ENCODE measurements around the gene LPCAT3.
"Not testable (repeated sequence)": the region's sequence is repeated elsewhere in the genome, so short reads cannot be mapped to it uniquely, and the experiment has no call there.

LPCAT3 gene

GRCh38 chr12:7035463-7035862, 17.2 kb upstream of the LPCAT3 start:
- DNase-seq = no peak

- DNase-seq = no peak
Measured at GRCh38 chr12:7034464-7034863, 16.2 kb upstream of the LPCAT3 start.

- no peak for DNase-seq
Measured at GRCh38 chr12:7032990-7033389, 14.7 kb upstream of the LPCAT3 start.

GRCh38 chr12:7031306-7031705, 13.0 kb upstream of the LPCAT3 start:
- no peak for DNase-seq

GRCh38 chr12:7026854-7027253, 8.6 kb upstream of the LPCAT3 start:
- DNase-seq = no peak

GRCh38 chr12:7023114-7023513, 4.8 kb upstream of the LPCAT3 start:
- DNase-seq = no peak

GRCh38 chr12:7021956-7022355, 3.7 kb upstream of the LPCAT3 start:
- DNase-seq = no peak

GRCh38 chr12:7019043-7019569, 830 bp upstream of the LPCAT3 start:
- DNase-seq = no peak

GRCh38 chr12:7017870-7018349, 366 bp downstream of the LPCAT3 start:
- no peak for DNase-seq

- DNase-seq = no peak
Measured at GRCh38 chr12:7016958-7017571, 1.2 kb downstream of the LPCAT3 start.

GRCh38 chr12:7015555-7016370, 2.5 kb downstream of the LPCAT3 start:
- no peak for DNase-seq

GRCh38 chr12:7013101-7013500, 5.2 kb downstream of the LPCAT3 start:
- no peak for DNase-seq

- DNase-seq = no peak
Measured at GRCh38 chr12:7012024-7012607, 6.2 kb downstream of the LPCAT3 start.

- not testable (repeated sequence) for DNase-seq
Measured at GRCh38 chr12:7011398-7011797, 6.9 kb downstream of the LPCAT3 start.

GRCh38 chr12:7009512-7009911, 8.8 kb downstream of the LPCAT3 start:
- no peak for DNase-seq

GRCh38 chr12:7008864-7009263, 9.4 kb downstream of the LPCAT3 start:
- DNase-seq = no peak

- no peak for DNase-seq
Measured at GRCh38 chr12:7006639-7007038, 11.6 kb downstream of the LPCAT3 start.

GRCh38 chr12:7005311-7005710, 13.0 kb downstream of the LPCAT3 start:
- DNase-seq = no peak

GRCh38 chr12:7004840-7005239, 13.4 kb downstream of the LPCAT3 start:
- no peak for DNase-seq

- no peak for DNase-seq
Measured at GRCh38 chr12:7004287-7004803, 13.9 kb downstream of the LPCAT3 start.

- no peak for DNase-seq
Measured at GRCh38 chr12:7001921-7002591, 16.2 kb downstream of the LPCAT3 start.

- no peak for DNase-seq
Measured at GRCh38 chr12:6998715-6999451, 19.4 kb downstream of the LPCAT3 start.

Data from stimulated activated CD4-positive, alpha-beta T cell treated with anti-CD3 and anti-CD28 coated beads, Interleukin-2, amount 100 ng/mL, for 48 hours (primary cell).